Measurements from ENCODE around the gene LINGO1.

GRCh38 chr15:77676569-77677375, 44.1 kb upstream of the LINGO1 start:
- TF ChIP-seq CTCF (IDR thresholded peaks at IDR 0.05) (no peak), POLR2A (IDR thresholded peaks at IDR 0.05) (no peak)

Data from right lobe of liver (tissue), 4 donors.